NT2/D1 (cell line): ENCODE data around the gene ERGIC1.

Source experiments
- YY1 ChIP-seq: IDR thresholded peaks from 2 replicates; pipeline ENCODE4 v1.6.1; 2011; ENCODE audit not compliant: insufficient read length, insufficient read depth
- ZNF274 ChIP-seq: IDR thresholded peaks from 2 replicates; pipeline ENCODE4 v1.6.1; 2011; ENCODE audit warnings: mild to moderate bottlenecking, low read depth, low read length

DNA sequence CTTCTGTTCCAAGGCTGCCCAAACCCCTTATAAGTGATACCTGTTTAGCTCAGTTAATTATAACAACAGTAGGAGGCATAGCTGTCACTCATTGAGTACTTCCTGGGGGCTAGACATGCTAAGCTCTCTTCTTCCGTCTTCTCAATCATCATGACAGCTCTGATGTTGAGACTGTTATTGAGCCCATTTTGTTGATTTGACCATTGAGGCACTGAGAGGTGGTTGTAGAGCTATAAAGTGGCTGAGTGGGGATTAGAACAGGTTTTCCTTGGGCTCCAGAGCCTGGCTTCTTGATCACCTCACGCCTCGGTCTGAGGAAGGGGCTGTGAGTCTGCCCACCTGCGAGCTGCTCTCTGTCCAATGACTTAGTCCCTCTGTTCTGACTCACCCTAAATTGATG is 99.2 kb downstream of the ERGIC1 start:
- TF ChIP-seq ZNF274 (no peak), YY1 (no peak)
